ENCODE data around the gene FRMD3. TPM values are rescaled to one million over a fixed set of nuclear protein-coding genes. Genes with fewer than 3 reads are reported as not detected.

The FRMD3 gene
- total RNA-seq, 1 experiment from 2014 or later: 1.4 TPM

- TF ChIP-seq ESRRA (CRISPR knock-in tag; IDR thresholded peaks at IDR 0.05; ENCODE audit: borderline replicate concordance): no peak
These were observed 104.4 kb downstream of the FRMD3 start (continued) for GRCh38 chr9:83433846-83434245.

GRCh38 chr9:83432877-83433550 is 105.2 kb downstream of the FRMD3 start:
- Mint-ChIP-seq H3K36me3 (peaks cover 11% of the 10 kb centered on the region), H3K4me1 (peaks cover 15% of the 10 kb centered on the region), H3K9me3 (peaks cover 14% of the 10 kb centered on the region), H3K27ac (no peak overlapping the region), H3K27me3 (ENCODE audit: low read depth) (no peaks in the 10 kb centered on the region), H3K4me3 (no peak overlapping the region)
- ATAC-seq (no peak), DNase-seq (ENCODE audit: low spot score) (no peak)
- TF ChIP-seq GTF2I (CRISPR knock-in tag; conservative IDR thresholded peaks at IDR 0.05) (peak; percentile 51; the same call in 1 of the 2 replicates), MLX (CRISPR knock-in tag; IDR thresholded peaks at IDR 0.05) (no peak), ZSCAN18 (CRISPR knock-in tag; IDR thresholded peaks at IDR 0.05) (no peak)
- TF ChIP-seq, protein P1, sequence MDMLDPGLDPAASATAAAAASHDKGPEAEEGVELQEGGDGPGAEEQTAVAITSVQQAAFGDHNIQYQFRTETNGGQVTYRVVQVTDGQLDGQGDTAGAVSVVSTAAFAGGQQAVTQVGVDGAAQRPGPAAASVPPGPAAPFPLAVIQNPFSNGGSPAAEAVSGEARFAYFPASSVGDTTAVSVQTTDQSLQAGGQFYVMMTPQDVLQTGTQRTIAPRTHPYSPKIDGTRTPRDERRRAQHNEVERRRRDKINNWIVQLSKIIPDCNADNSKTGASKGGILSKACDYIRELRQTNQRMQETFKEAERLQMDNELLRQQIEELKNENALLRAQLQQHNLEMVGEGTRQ (CRISPR knock-in tag; IDR thresholded peaks at IDR 0.05): no peak
- ChIA-PET POLR2A (interaction anchor here (0.6 kb wide), 1 partner anchor 343 kb away, joined by 3 read pairs; no protein-coding TSS in a partner anchor), CTCF (no interaction called here)

GRCh38 chr9:83432104-83432627 is 106.0 kb downstream of the FRMD3 start:
- peaks cover 15% of the 10 kb centered on the region for H3K4me1 Mint-ChIP-seq
- peak; percentile 95 for ATAC-seq
- H3K27ac Mint-ChIP-seq: peak overlapping the region; percentile 87
- no peaks in the 10 kb centered on the region for H3K27me3 Mint-ChIP-seq (ENCODE audit: low read depth)
- H3K36me3 Mint-ChIP-seq: peaks cover 11% of the 10 kb centered on the region
- DNase-seq (ENCODE audit: low spot score): peak; percentile 61
- H3K4me3 Mint-ChIP-seq: no peak overlapping the region
- POLR2A ChIA-PET: no interaction called here
- H3K9me3 Mint-ChIP-seq: peaks cover 14% of the 10 kb centered on the region
- CTCF ChIA-PET: interaction anchor here (0.9 kb wide), 1 partner anchor 98 kb away, joined by 3 read pairs; no protein-coding TSS in a partner anchor
- no peak for TF ChIP-seq MAX (CRISPR knock-in tag; IDR thresholded peaks at IDR 0.05)
- TF ChIP-seq, protein P2, sequence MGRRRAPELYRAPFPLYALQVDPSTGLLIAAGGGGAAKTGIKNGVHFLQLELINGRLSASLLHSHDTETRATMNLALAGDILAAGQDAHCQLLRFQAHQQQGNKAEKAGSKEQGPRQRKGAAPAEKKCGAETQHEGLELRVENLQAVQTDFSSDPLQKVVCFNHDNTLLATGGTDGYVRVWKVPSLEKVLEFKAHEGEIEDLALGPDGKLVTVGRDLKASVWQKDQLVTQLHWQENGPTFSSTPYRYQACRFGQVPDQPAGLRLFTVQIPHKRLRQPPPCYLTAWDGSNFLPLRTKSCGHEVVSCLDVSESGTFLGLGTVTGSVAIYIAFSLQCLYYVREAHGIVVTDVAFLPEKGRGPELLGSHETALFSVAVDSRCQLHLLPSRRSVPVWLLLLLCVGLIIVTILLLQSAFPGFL (CRISPR knock-in tag; IDR thresholded peaks at IDR 0.05; ENCODE audit: borderline replicate concordance): no peak
- TF ChIP-seq, protein P3, sequence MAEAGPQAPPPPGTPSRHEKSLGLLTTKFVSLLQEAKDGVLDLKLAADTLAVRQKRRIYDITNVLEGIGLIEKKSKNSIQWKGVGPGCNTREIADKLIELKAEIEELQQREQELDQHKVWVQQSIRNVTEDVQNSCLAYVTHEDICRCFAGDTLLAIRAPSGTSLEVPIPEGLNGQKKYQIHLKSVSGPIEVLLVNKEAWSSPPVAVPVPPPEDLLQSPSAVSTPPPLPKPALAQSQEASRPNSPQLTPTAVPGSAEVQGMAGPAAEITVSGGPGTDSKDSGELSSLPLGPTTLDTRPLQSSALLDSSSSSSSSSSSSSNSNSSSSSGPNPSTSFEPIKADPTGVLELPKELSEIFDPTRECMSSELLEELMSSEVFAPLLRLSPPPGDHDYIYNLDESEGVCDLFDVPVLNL (CRISPR knock-in tag; IDR thresholded peaks at IDR 0.05; ENCODE audit: borderline replicate concordance, low read depth): no peak
- peak; percentile 55; the same call in 1 of the 2 replicates for TF ChIP-seq TEAD1 (CRISPR knock-in tag; IDR thresholded peaks at IDR 0.05)
- TF ChIP-seq IRF2 (CRISPR knock-in tag; IDR thresholded peaks at IDR 0.05; ENCODE audit: borderline replicate concordance, low read depth): no peak
- TF ChIP-seq NFE2L1 (CRISPR knock-in tag; IDR thresholded peaks at IDR 0.05): no peak
- no peak for TF ChIP-seq ZMAT4 (CRISPR knock-in tag; IDR thresholded peaks at IDR 0.05)
- TF ChIP-seq, protein P4, sequence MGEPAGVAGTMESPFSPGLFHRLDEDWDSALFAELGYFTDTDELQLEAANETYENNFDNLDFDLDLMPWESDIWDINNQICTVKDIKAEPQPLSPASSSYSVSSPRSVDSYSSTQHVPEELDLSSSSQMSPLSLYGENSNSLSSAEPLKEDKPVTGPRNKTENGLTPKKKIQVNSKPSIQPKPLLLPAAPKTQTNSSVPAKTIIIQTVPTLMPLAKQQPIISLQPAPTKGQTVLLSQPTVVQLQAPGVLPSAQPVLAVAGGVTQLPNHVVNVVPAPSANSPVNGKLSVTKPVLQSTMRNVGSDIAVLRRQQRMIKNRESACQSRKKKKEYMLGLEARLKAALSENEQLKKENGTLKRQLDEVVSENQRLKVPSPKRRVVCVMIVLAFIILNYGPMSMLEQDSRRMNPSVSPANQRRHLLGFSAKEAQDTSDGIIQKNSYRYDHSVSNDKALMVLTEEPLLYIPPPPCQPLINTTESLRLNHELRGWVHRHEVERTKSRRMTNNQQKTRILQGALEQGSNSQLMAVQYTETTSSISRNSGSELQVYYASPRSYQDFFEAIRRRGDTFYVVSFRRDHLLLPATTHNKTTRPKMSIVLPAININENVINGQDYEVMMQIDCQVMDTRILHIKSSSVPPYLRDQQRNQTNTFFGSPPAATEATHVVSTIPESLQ (CRISPR knock-in tag; IDR thresholded peaks at IDR 0.05): no peak
- 0 out of 2 replicates have a peak, but pooled peaks have one; percentile 39 for TF ChIP-seq EMX1 (CRISPR knock-in tag; IDR thresholded peaks at IDR 0.05)
- TF ChIP-seq, protein P5, sequence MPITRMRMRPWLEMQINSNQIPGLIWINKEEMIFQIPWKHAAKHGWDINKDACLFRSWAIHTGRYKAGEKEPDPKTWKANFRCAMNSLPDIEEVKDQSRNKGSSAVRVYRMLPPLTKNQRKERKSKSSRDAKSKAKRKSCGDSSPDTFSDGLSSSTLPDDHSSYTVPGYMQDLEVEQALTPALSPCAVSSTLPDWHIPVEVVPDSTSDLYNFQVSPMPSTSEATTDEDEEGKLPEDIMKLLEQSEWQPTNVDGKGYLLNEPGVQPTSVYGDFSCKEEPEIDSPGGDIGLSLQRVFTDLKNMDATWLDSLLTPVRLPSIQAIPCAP (CRISPR knock-in tag; IDR thresholded peaks at IDR 0.05): no peak
- no peak for TF ChIP-seq ZNF512 (CRISPR knock-in tag; IDR thresholded peaks at IDR 0.05; ENCODE audit: borderline replicate concordance)
- TF ChIP-seq ZNF423 (CRISPR knock-in tag; IDR thresholded peaks at IDR 0.05): 0 out of 2 replicates have a peak, but pooled peaks have one; percentile 33
- no peak for TF ChIP-seq ZNF416 (CRISPR knock-in tag; IDR thresholded peaks at IDR 0.05)
- no peak for TF ChIP-seq PRRX2 (CRISPR knock-in tag; IDR thresholded peaks at IDR 0.05)

Measured in WTC11 (cell line).